Fibroblast of pulmonary artery (primary cell): Measurements from ENCODE around the gene SEL1L2.

Experiments
- DNase-seq: peaks from one replicate; pipeline ENCODE4 v3.0.0-alpha.2; 2010; ENCODE audit warnings: low read depth
- H3K4me3 ChIP-seq: replicated peaks from 2 replicates; pipeline ENCODE4 v1.5.1; 2011; ENCODE audit warnings: low read depth, mild to moderate bottlenecking, control low read depth, low read length, moderate library complexity
- CTCF ChIP-seq: IDR thresholded peaks from 2 replicates; pipeline ENCODE4 v1.5.1; 2011; ENCODE audit warnings: mild to moderate bottlenecking, control low read depth, low read length, inconsistent platforms; ENCODE audit errors: missing control alignments

Gene SEL1L2

GRCh38 chr20:13891575-13891974 is 98.8 kb downstream of the SEL1L2 start:
- no peak for TF ChIP-seq CTCF
- no peak for DNase-seq
- H3K4me3 ChIP-seq = no peak overlapping the region

DNA sequence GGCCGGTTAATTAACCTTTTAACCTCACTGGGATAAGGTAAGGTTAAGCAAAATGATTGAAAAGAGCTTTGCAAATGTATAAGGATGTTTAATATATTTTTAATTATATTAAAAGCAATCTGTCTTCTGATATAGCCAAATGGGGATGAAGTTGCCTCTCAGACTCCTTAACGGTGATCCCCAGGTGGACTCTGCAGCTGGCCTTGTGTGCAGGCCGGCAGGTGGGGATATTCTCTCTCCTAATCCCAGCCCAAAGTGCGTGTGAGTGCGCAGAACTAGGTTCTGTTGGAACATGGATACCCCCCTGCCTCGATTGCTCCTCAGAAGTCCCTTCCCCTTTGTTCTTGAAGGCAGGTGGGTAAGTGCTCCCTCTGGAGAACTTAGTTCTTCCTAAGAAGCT is 105.6 kb downstream of the SEL1L2 start:
- no peak overlapping the region for H3K4me3 ChIP-seq
- TF ChIP-seq CTCF = no peak
- no peak for DNase-seq

DNA sequence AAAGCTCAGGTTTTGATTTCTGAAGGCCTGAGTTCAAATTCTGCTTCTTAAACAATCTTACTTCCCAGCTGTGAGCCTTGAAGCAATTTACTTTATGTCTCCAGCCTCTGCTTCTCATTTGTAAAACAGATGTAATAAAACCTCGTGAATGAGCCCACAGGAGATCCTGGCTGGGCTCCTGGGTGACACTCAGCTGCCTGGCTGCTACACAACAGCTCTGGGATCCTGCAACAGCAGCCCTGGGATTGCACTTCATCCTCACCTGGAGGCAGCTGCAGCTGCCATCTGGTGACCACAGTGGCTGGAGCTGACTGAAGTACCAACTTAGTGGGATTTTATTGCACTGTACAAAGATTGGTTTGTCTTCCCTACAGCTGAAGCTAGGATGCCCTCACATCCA is 107.0 kb downstream of the SEL1L2 start:
- no peak for TF ChIP-seq CTCF
- no peak overlapping the region for H3K4me3 ChIP-seq
- no peak for DNase-seq

- no peak for TF ChIP-seq CTCF
- H3K4me3 ChIP-seq = no peak overlapping the region
These were observed 111.8 kb downstream of the SEL1L2 start for GRCh38 chr20:13878566-13878965.

GRCh38 chr20:13877793-13878192 is 112.6 kb downstream of the SEL1L2 start:
- DNase-seq = no peak
- TF ChIP-seq CTCF = no peak
- H3K4me3 ChIP-seq = no peak overlapping the region

More at GRCh38 chr20:13878566-13878965, 111.8 kb downstream of the SEL1L2 start:
- no peak for DNase-seq

DNA sequence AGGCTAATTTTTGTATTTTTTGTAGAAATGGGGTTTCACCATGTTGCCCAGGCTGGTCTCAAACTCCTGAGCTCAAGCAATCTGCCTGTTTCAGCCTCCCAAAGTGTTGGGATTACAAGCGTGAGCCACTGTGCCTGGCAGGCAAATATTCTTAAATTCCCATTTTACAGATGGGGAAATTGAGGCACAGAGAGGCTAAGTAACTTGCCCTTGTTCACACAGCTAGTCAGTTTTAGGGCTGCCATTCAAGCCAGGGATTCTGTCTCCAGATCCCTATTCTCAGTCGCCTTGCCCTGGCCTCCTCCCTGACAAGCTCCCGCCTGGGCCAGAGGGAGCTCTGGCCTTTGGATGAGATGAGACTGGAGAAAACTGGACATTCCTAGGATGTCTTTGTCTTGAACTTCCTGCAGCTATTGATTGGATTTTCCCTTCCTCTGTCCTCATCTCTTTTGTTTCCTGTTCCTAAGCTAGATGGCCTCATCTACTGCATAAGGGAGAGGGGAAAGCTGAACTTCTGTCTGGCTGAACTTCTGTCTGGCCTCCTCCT is 115.1 kb downstream of the SEL1L2 start:
- H3K4me3 ChIP-seq = no peak overlapping the region
- no peak for TF ChIP-seq CTCF
- DNase-seq = no peak

- TF ChIP-seq CTCF = no peak
- no peak for DNase-seq
- no peak overlapping the region for H3K4me3 ChIP-seq
These were observed 115.8 kb downstream of the SEL1L2 start for GRCh38 chr20:13874394-13875157.
